Ishikawa (cell line): ENCODE results near the gene MUC5B.

ENCODE experiments used
- CEBPB ChIP-seq: IDR thresholded peaks from 2 replicates; pipeline ENCODE4 v1.6.1; 2012
- CREB1 ChIP-seq: IDR thresholded peaks from 2 replicates; pipeline ENCODE4 v1.6.1; 2012; ENCODE audit warnings: low read depth
- EGR1 ChIP-seq: IDR thresholded peaks from 2 replicates; pipeline ENCODE4 v1.6.1; 2012
- EP300 ChIP-seq: IDR thresholded peaks from 2 replicates; pipeline ENCODE4 v1.6.1; 2012; ENCODE audit warnings: borderline replicate concordance
- FOXM1 ChIP-seq: IDR thresholded peaks from 2 replicates; pipeline ENCODE4 v1.6.1; 2012; ENCODE audit warnings: low read depth, borderline replicate concordance
- MAX ChIP-seq: IDR thresholded peaks from 2 replicates; pipeline ENCODE4 v1.6.1; 2012
- NFIC ChIP-seq: IDR thresholded peaks from 2 replicates; pipeline ENCODE4 v1.6.1; 2012
- RAD21 ChIP-seq: IDR thresholded peaks from 2 replicates; pipeline ENCODE4 v1.6.1; 2012; ENCODE audit warnings: low read depth
- REST ChIP-seq: IDR thresholded peaks from 2 replicates; pipeline ENCODE4 v1.6.1; 2012; ENCODE audit warnings: low read depth, mild to moderate bottlenecking
- TAF1 ChIP-seq: IDR thresholded peaks from 2 replicates; pipeline ENCODE4 v1.6.1; 2012; ENCODE audit warnings: low read depth, mild to moderate bottlenecking
- TCF12 ChIP-seq: IDR thresholded peaks from 2 replicates; pipeline ENCODE4 v1.6.1; 2012; ENCODE audit warnings: low read depth
- TEAD4 ChIP-seq: IDR thresholded peaks from 2 replicates; pipeline ENCODE4 v1.6.1; 2012
- USF1 ChIP-seq: IDR thresholded peaks from 2 replicates; pipeline ENCODE4 v1.6.1; 2012
- YY1 ChIP-seq: IDR thresholded peaks from 2 replicates; pipeline ENCODE4 v1.6.1; 2012; ENCODE audit warnings: low read depth
- ZBTB7A ChIP-seq: IDR thresholded peaks from 2 replicates; pipeline ENCODE4 v1.6.1; 2012; ENCODE audit warnings: low read depth

The MUC5B gene

GRCh38 chr11:1281326-1281973 lies 58.6 kb downstream of the MUC5B start:
- TF ChIP-seq RAD21 = no peak
- TF ChIP-seq TCF12 = no peak
- no peak for TF ChIP-seq FOXM1
- TF ChIP-seq EP300 = no peak
- no peak for TF ChIP-seq YY1
- TF ChIP-seq NFIC = no peak
- no peak for TF ChIP-seq CREB1
- no peak for TF ChIP-seq EGR1
- no peak for TF ChIP-seq ZBTB7A
- TF ChIP-seq TAF1 = no peak
- no peak for TF ChIP-seq REST
- TF ChIP-seq CEBPB = no peak
- TF ChIP-seq TEAD4 = no peak

GRCh38 chr11:1281974-1282365 lies 59.1 kb downstream of the MUC5B start:
- TF ChIP-seq CREB1 = no peak
- no peak for TF ChIP-seq EGR1
- TF ChIP-seq MAX = no peak
- TF ChIP-seq ZBTB7A = no peak
- no peak for TF ChIP-seq YY1
- no peak for TF ChIP-seq NFIC
- TF ChIP-seq TAF1 = no peak
- no peak for TF ChIP-seq REST
- TF ChIP-seq TCF12 = no peak
- no peak for TF ChIP-seq TEAD4
- no peak for TF ChIP-seq RAD21
- TF ChIP-seq EP300 = no peak
- no peak for TF ChIP-seq FOXM1
- no peak for TF ChIP-seq CEBPB
- no peak for TF ChIP-seq USF1

GRCh38 chr11:1283091-1283511 lies 60.2 kb downstream of the MUC5B start:
- TF ChIP-seq NFIC (no peak), CREB1 (no peak), TAF1 (no peak), USF1 (no peak), EGR1 (no peak), FOXM1 (no peak), REST (no peak), RAD21 (no peak), TEAD4 (no peak), MAX (no peak), YY1 (no peak), CEBPB (no peak), TCF12 (no peak)

- TF ChIP-seq TAF1 (no peak), CREB1 (no peak), USF1 (no peak), RAD21 (no peak), YY1 (no peak), REST (no peak), TEAD4 (no peak), CEBPB (no peak), EGR1 (no peak), NFIC (no peak)
Observed at GRCh38 chr11:1283906-1284305, 61.0 kb downstream of the MUC5B start.
